ENCODE measurements around the gene VSIR.

The VSIR gene

GRCh38 chr10:71804077-71804476 lies 30.8 kb upstream of the VSIR start:
- no peak overlapping the region for H3K9ac ChIP-seq (ENCODE audit: low read length)
- H3K9me3 ChIP-seq (ENCODE audit: control insufficient read depth, low read length), result no peaks in the 10 kb centered on the region
- no peak overlapping the region for H3K4me3 ChIP-seq (ENCODE audit: low read length)
- DNase-seq (ENCODE audit: low read depth), result no peak
- H3K4me1 ChIP-seq (ENCODE audit: control insufficient read depth, insufficient read depth, low read length), result no peaks in the 10 kb centered on the region
- peaks cover 17% of the 10 kb centered on the region for H3K27me3 ChIP-seq (replicated peaks; ENCODE audit: control insufficient read depth, insufficient read depth, low read length)
- H3K36me3 ChIP-seq (ENCODE audit: control insufficient read depth, insufficient read depth, low read length, severe bottlenecking), result no peaks in the 10 kb centered on the region

- no peak overlapping the region for H3K4me3 ChIP-seq (ENCODE audit: low read length)
Observed at GRCh38 chr10:71802715-71803488, 29.6 kb upstream of the VSIR start.

GRCh38 chr10:71802235-71802634 lies 28.9 kb upstream of the VSIR start:
- Histone ChIP-seq H3K9me3 (ENCODE audit: control insufficient read depth, low read length) (no peaks in the 10 kb centered on the region), H3K4me3 (ENCODE audit: low read length) (no peak overlapping the region), H3K36me3 (ENCODE audit: control insufficient read depth, insufficient read depth, low read length, severe bottlenecking) (no peaks in the 10 kb centered on the region)

More at GRCh38 chr10:71802715-71803488, 29.6 kb upstream of the VSIR start:
- Histone ChIP-seq H3K9ac (ENCODE audit: low read length) (no peak overlapping the region), H3K36me3 (ENCODE audit: control insufficient read depth, insufficient read depth, low read length, severe bottlenecking) (no peaks in the 10 kb centered on the region), H3K4me1 (ENCODE audit: control insufficient read depth, insufficient read depth, low read length) (no peaks in the 10 kb centered on the region), H3K9me3 (ENCODE audit: control insufficient read depth, low read length) (no peaks in the 10 kb centered on the region), H3K27me3 (replicated peaks; ENCODE audit: control insufficient read depth, insufficient read depth, low read length) (peaks cover 17% of the 10 kb centered on the region)
- DNase-seq (ENCODE audit: low read depth), result no peak

GRCh38 chr10:71801361-71801760 lies 28.0 kb upstream of the VSIR start:
- no peak for DNase-seq (ENCODE audit: low read depth)
- H3K4me1 ChIP-seq (ENCODE audit: control insufficient read depth, insufficient read depth, low read length), result no peaks in the 10 kb centered on the region
- peaks cover 11% of the 10 kb centered on the region for H3K27me3 ChIP-seq (replicated peaks; ENCODE audit: control insufficient read depth, insufficient read depth, low read length)
- H3K9ac ChIP-seq (ENCODE audit: low read length), result no peak overlapping the region
- no peak overlapping the region for H3K4me3 ChIP-seq (ENCODE audit: low read length)
- H3K36me3 ChIP-seq (ENCODE audit: control insufficient read depth, insufficient read depth, low read length, severe bottlenecking), result no peaks in the 10 kb centered on the region
- no peaks in the 10 kb centered on the region for H3K9me3 ChIP-seq (ENCODE audit: control insufficient read depth, low read length)

More at GRCh38 chr10:71802235-71802634, 28.9 kb upstream of the VSIR start:
- no peak for DNase-seq (ENCODE audit: low read depth)
- peaks cover 11% of the 10 kb centered on the region for H3K27me3 ChIP-seq (replicated peaks; ENCODE audit: control insufficient read depth, insufficient read depth, low read length)
- H3K9ac ChIP-seq (ENCODE audit: low read length), result no peak overlapping the region
- no peaks in the 10 kb centered on the region for H3K4me1 ChIP-seq (ENCODE audit: control insufficient read depth, insufficient read depth, low read length)

GRCh38 chr10:71799608-71800453 lies 26.5 kb upstream of the VSIR start:
- Histone ChIP-seq H3K27me3 (replicated peaks; ENCODE audit: control insufficient read depth, insufficient read depth, low read length) (peaks cover 4% of the 10 kb centered on the region), H3K9me3 (ENCODE audit: control insufficient read depth, low read length) (no peaks in the 10 kb centered on the region), H3K4me1 (ENCODE audit: control insufficient read depth, insufficient read depth, low read length) (no peaks in the 10 kb centered on the region), H3K36me3 (ENCODE audit: control insufficient read depth, insufficient read depth, low read length, severe bottlenecking) (no peaks in the 10 kb centered on the region), H3K4me3 (ENCODE audit: low read length) (no peak overlapping the region), H3K9ac (ENCODE audit: low read length) (no peak overlapping the region)
- no peak for DNase-seq (ENCODE audit: low read depth)

GRCh38 chr10:71799112-71799511 lies 25.8 kb upstream of the VSIR start:
- no peak overlapping the region for H3K9ac ChIP-seq (ENCODE audit: low read length)

GRCh38 chr10:71798308-71798624 lies 24.9 kb upstream of the VSIR start:
- Histone ChIP-seq H3K36me3 (ENCODE audit: control insufficient read depth, insufficient read depth, low read length, severe bottlenecking) (no peaks in the 10 kb centered on the region), H3K4me3 (ENCODE audit: low read length) (no peak overlapping the region), H3K9me3 (ENCODE audit: control insufficient read depth, low read length) (no peaks in the 10 kb centered on the region), H3K9ac (ENCODE audit: low read length) (no peak overlapping the region), H3K27me3 (replicated peaks; ENCODE audit: control insufficient read depth, insufficient read depth, low read length) (peaks cover 4% of the 10 kb centered on the region), H3K4me1 (ENCODE audit: control insufficient read depth, insufficient read depth, low read length) (no peaks in the 10 kb centered on the region)
- no peak for DNase-seq (ENCODE audit: low read depth)

More at GRCh38 chr10:71799112-71799511, 25.8 kb upstream of the VSIR start:
- Histone ChIP-seq H3K4me3 (ENCODE audit: low read length) (no peak overlapping the region), H3K4me1 (ENCODE audit: control insufficient read depth, insufficient read depth, low read length) (no peaks in the 10 kb centered on the region), H3K36me3 (ENCODE audit: control insufficient read depth, insufficient read depth, low read length, severe bottlenecking) (no peaks in the 10 kb centered on the region), H3K9me3 (ENCODE audit: control insufficient read depth, low read length) (no peaks in the 10 kb centered on the region), H3K27me3 (replicated peaks; ENCODE audit: control insufficient read depth, insufficient read depth, low read length) (peaks cover 4% of the 10 kb centered on the region)
- DNase-seq (ENCODE audit: low read depth), result no peak

- Histone ChIP-seq H3K36me3 (ENCODE audit: control insufficient read depth, insufficient read depth, low read length, severe bottlenecking) (no peaks in the 10 kb centered on the region), H3K9ac (ENCODE audit: low read length) (no peak overlapping the region), H3K27me3 (replicated peaks; ENCODE audit: control insufficient read depth, insufficient read depth, low read length) (peaks cover 4% of the 10 kb centered on the region), H3K4me3 (ENCODE audit: low read length) (no peak overlapping the region), H3K4me1 (ENCODE audit: control insufficient read depth, insufficient read depth, low read length) (no peaks in the 10 kb centered on the region), H3K9me3 (ENCODE audit: control insufficient read depth, low read length) (no peaks in the 10 kb centered on the region)
- no peak for DNase-seq (ENCODE audit: low read depth)
Observed at GRCh38 chr10:71797533-71798307, 24.4 kb upstream of the VSIR start.

- Histone ChIP-seq H3K27me3 (replicated peaks; ENCODE audit: control insufficient read depth, insufficient read depth, low read length) (peaks cover 4% of the 10 kb centered on the region), H3K4me1 (ENCODE audit: control insufficient read depth, insufficient read depth, low read length) (no peaks in the 10 kb centered on the region), H3K36me3 (ENCODE audit: control insufficient read depth, insufficient read depth, low read length, severe bottlenecking) (no peaks in the 10 kb centered on the region), H3K4me3 (ENCODE audit: low read length) (no peak overlapping the region), H3K9me3 (ENCODE audit: control insufficient read depth, low read length) (no peaks in the 10 kb centered on the region), H3K9ac (ENCODE audit: low read length) (no peak overlapping the region)
- DNase-seq (ENCODE audit: low read depth), result no peak
Observed at GRCh38 chr10:71796749-71797405, 23.6 kb upstream of the VSIR start.

GRCh38 chr10:71795248-71795647 lies 21.9 kb upstream of the VSIR start:
- H3K4me3 ChIP-seq (ENCODE audit: low read length), result no peak overlapping the region
- H3K9ac ChIP-seq (ENCODE audit: low read length), result no peak overlapping the region
- DNase-seq (ENCODE audit: low read depth), result peak; percentile 55
- H3K9me3 ChIP-seq (ENCODE audit: control insufficient read depth, low read length), result no peaks in the 10 kb centered on the region
- no peaks in the 10 kb centered on the region for H3K4me1 ChIP-seq (ENCODE audit: control insufficient read depth, insufficient read depth, low read length)
- peaks cover 1% of the 10 kb centered on the region for H3K27me3 ChIP-seq (replicated peaks; ENCODE audit: control insufficient read depth, insufficient read depth, low read length)
- H3K36me3 ChIP-seq (ENCODE audit: control insufficient read depth, insufficient read depth, low read length, severe bottlenecking), result no peaks in the 10 kb centered on the region
